Prostate gland (tissue), 2 donors: Measurements from ENCODE around the gene SFSWAP.

ENCODE experiments used
- POLR2A ChIP-seq: fragments of 450-650 bp; IDR thresholded peaks from one replicate; pipeline ENCODE4 v1.6.1; 2016; ENCODE audit warnings: antibody characterized with exemption, mild to moderate bottlenecking
- POLR2AphosphoS5 ChIP-seq: sonication (generic); formaldehyde crosslinking; IDR thresholded peaks from one replicate; pipeline ENCODE4 v1.6.1; 2017; ENCODE audit warnings: antibody characterized with exemption
- TF ChIP-seq, protein P1 (sequence below), 4 experiments: fragments of 200-600 bp in 2 of 4; fragments of 450-650 bp in 2 of 4; sonication (generic) in 2 of 4; IDR thresholded peaks; 1 replicate in 3 of 4; 2 replicates in 1 of 4; pipeline ENCODE4 v1.5.1; 2016 to 2019; ENCODE audit warnings: antibody characterized with exemption in 4 of 4, mild to moderate bottlenecking in 2 of 4, moderate library complexity in 2 of 4

DNA sequence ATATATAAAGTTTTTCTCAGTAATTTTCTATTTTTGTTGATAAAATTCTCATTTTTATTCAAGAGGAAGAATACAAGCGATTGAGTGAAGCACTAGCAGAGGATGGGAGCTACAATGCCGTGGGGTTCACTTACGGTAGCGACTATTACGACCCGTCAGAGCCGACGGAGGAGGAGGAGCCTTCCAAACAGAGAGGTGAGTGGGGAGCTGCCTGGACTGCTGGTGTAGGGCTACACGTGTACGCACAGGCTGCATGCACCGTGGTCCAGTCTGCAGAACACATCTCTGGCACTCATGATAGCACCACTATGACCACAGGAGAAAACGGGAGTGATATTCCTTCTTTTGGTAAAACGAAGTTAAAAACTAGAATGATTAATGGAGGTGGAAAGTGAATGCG, 3.9 kb downstream of the SFSWAP start:
- TF ChIP-seq, protein P1, sequence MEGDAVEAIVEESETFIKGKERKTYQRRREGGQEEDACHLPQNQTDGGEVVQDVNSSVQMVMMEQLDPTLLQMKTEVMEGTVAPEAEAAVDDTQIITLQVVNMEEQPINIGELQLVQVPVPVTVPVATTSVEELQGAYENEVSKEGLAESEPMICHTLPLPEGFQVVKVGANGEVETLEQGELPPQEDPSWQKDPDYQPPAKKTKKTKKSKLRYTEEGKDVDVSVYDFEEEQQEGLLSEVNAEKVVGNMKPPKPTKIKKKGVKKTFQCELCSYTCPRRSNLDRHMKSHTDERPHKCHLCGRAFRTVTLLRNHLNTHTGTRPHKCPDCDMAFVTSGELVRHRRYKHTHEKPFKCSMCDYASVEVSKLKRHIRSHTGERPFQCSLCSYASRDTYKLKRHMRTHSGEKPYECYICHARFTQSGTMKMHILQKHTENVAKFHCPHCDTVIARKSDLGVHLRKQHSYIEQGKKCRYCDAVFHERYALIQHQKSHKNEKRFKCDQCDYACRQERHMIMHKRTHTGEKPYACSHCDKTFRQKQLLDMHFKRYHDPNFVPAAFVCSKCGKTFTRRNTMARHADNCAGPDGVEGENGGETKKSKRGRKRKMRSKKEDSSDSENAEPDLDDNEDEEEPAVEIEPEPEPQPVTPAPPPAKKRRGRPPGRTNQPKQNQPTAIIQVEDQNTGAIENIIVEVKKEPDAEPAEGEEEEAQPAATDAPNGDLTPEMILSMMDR (IDR thresholded peaks at IDR 0.05) = no peak
- TF ChIP-seq POLR2A = no peak
- no peak for TF ChIP-seq POLR2AphosphoS5
